GM18499 (cell line): ENCODE measurements around the gene ICAM2.
A peak's percentile ranks its signal among the peaks of the same experiment; 100 is the strongest.

Source experiments
- ATAC-seq: cut with Tn5 transposase; IDR thresholded peaks from one replicate; pipeline ENCODE4 v1.9.1; 2021; ENCODE audit warnings: moderate number of reproducible peaks; ENCODE audit not compliant: insufficient read depth, unreplicated experiment

Gene ICAM2

DNA sequence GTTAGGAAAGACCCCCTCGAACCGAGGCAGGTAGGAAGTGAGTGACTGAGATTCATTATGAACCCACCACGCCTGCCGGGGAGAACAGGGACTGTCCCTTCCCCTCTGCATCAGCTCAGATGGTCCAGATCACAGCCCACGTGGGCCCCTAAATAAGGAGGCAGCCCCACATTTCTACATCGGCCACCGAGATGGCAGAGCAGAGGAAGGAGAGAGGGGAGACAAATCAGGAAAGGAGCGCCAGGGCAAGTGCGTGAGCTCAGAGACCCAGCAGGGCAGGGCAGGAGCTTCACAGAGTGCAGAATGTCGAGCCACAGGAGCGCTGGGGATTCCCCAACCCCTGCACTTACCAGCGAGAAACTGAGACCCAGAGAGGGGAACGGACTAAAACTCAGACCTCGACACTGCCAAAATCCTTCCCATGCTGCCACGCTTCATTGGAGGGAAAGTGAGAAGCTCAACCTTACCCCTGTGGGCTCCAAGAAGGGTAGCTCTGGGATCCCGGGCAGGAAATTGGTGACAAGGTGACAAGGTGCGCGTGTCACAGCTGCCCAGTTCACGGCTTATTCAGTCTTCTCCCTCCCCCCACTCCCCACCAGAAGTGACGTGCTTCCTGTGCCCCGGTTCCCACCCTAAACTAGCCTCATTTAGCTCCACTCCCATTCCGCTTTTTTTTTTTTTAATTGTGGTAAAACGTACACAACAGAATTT, at the start of gene ICAM2:
TSS of gene ICAM2 (minus strand) at position 578 of the 711 bp plus-strand sequence. CDS start 13,942 bp downstream, outside the sequence.
- peak; percentile 44 for ATAC-seq

DNA sequence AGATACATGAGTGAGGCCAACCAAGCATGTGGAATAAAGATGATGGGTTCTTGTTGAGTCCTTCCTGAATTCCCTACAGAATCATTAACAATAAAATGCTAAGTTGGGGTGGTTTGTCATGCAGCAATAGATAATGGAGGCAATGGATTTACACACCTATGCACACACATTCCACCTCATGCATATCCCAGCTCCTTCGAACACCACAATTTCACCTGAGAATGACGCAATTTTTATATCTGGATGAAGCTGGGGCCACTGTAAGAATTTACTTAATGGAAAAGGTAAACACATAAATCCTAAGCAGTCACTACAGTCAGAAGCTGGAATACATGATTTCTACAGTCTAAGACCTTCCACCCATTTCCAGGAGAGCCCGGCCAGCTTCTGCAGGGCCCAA, 49.8 kb upstream of the ICAM2 start:
- ATAC-seq: no peak

DNA sequence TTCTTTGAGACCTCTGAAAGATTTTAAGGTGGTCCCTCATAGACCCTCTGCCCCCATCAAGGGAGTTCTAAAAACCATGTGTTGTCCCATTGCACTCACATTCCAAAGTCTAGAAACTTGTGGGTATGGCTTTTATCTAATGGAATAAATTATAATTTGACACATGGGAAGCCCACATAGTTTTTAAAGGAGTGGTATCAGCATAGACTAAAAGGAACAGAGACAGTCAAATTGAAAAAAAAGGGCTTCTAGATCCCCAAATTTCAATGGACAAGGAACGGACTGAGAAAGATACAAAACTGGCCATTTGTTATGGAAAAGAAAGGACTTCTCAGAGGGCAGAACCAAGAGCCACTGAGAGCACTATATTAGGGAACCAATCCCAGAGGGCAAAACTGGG, 48.7 kb upstream of the ICAM2 start:
- ATAC-seq: no peak

DNA sequence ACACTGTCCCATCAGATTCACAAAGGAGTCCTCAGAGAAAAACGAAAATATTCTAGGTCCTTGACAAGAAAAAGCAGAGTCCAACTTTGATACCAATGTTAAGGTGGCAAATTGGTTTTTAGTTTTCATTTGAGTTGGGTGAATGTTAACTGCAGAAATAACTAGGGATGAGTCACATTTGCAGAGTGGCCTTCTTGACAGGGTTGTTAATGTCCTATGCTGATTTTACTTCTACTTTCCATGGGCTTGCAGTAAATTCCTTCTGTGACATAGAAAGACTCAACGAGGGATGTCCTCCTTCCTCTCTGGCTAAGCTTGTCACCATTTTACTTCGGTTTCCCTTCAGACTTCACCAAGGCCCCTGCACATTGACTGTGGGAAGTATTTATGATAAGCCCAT, 47.2 kb upstream of the ICAM2 start:
- ATAC-seq: no peak

DNA sequence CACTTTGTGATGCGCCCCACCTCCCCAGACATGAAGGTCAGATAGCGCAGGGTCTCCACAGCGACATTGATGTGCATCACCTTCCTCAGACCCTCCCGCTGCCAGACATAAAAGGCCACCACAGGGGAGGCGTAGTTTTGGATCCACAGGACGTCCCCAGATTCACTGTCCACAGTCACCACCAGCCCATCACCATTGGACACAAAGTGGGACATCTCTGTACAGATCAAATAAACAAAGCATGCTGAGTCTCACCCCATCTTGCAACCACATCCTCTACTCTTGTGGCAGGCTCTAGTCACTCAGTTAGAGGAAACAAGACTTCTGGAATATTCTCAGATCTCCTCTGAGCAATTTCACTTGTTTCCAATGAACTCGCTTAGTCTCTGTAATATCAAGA, 46.3 kb upstream of the ICAM2 start:
- ATAC-seq: no peak

DNA sequence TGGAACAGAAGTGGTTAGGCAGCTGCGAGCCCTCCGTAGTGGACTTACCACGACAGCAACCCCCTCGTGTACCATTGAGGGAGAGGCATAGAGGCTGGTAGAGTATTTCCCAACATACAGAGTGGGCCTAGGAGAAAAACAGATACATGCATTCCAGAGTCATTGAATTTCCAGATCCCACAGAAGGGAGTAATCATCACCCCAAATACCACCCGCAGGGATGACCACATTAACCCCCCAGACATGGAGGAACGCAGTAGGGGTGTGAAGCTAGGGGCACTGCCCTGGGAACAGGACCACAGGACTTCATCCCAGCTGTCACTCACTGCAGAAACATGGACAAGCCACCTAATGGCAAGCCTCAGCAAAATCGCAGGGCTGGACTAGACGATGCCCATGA, 44.7 kb upstream of the ICAM2 start:
- no peak for ATAC-seq

DNA sequence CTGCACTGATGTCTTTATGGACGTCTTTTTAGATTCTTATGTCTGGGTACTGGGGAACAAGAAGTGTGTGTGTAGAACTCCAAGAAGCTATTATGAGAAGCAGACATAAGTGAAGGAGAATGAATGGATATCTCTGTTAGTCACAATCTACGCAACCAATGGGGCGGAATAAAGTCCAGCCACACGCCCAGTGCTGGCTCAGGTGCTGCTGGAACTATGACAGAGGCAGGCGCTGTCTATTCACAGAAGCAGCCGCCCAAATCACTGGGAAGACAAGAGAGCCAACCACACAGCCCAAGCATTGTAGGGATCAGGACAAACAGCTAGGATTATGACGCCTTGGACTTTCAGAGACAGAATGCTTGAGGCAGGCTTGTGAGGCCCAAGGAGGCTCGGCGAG, 43.9 kb upstream of the ICAM2 start:
- ATAC-seq: no peak

DNA sequence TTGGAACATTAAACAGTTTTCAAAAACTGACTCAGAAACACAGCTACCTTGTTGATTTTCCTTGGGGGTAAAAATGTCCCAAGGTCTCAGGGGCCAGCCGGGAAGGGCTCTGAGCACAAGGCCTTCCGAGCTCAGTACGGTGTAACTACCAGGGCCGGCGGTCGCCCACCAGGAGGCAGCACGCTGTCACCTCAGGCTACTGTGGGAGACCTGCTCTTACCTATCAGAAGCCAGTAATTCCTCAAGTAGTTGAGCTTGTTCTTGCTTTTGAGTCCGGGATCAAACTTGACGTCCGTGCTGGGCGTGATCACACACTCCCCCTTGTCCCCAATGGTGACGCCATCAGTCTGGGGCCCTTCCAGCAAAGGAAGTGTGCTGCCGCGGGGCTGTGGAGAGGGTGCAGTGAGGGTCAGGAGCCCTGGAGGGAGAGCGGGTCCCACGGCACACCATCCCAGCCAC, 43.4 kb upstream of the ICAM2 start:
- no peak for ATAC-seq

DNA sequence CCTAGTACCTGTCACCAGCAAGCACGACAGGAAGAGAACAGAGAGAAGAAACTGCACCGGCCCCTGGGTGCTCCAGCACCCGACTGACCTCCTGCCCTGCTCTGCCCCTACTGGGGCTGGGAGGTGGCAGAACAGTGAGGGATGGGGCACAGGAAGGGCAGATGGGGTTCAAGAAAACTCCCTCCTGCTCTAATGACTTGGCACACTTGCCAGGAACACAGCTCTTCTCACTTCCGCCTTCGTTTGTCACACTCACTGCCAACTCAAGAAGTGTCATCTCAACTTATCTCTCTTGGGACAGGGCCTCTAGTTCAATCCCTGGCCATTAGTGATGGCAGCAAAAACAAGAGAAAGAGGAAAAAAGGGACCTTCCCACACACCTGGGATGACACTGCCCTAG, 42.7 kb upstream of the ICAM2 start:
- no peak for ATAC-seq

DNA sequence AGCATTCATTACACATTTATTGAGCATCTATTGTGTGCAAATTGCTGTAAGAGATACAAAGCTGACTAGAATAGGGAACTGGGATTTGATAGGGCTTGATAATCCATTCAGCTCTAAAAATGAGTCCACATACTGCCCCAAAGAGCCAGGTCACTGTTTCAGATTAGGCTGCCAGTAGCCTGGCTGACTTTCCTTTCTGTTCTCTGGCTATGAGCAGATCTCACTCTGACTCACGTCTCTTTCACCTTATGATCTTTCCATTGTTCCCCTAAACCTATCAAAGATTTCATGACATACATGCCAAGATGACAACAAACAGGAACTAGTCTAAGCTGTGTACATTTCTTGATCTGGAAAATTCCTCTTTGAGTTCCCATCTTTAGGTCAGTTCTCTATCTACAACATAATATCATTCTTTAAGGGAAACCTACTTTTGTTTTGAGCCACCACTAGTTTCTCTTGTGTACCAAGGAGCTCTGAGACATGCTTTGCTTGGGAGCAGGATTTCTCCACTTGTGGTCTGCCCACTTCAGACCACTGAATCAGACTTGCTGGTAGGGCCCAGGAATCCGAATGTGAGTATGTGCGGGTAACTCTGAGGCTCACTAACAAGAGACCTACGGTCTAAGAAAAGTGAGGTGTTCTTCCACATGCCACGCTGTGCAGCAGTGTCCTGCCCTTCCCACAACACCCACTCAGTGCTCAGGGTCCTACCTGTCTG, 40.9 kb upstream of the ICAM2 start:
- peak; percentile 40 for ATAC-seq

DNA sequence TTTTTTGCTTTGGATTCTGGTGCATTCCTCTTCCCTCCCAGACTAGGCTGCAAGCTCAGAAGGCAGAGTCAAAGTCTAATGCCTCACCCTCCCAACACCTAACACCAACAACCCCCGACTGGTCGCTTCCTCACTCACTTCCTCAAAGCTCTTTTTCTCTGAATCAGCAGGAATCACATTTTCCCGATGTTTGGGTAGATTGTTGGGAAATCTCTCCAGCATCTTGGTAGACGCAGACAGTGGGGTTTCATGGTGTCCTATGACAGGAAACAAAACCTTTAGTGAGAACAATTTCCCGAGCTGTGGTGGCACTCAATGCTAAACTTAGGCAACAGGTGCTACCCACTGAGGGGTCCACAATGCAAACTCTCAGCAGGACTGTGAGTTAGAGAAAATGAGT, 39.9 kb upstream of the ICAM2 start:
- ATAC-seq: no peak

DNA sequence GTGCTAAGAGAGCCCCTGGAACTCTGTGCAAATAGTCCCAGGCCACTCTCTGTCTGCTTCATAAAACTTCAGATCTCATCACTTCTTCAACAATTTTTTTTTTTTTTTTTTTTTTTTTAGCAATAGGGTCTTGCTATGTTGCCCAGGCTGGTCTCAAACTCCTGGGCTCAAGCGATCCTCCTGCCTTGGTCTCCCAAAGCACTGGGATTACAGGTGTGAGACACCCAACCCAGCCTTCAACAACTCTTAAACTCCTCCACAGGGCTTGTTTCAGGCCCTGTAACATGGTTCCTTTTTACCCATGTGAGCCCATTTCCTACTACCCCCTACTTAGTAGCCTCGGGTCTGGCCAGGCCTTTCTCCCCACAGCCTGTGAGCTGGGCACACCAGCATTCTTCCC, 39.3 kb upstream of the ICAM2 start:
- ATAC-seq: no peak

DNA sequence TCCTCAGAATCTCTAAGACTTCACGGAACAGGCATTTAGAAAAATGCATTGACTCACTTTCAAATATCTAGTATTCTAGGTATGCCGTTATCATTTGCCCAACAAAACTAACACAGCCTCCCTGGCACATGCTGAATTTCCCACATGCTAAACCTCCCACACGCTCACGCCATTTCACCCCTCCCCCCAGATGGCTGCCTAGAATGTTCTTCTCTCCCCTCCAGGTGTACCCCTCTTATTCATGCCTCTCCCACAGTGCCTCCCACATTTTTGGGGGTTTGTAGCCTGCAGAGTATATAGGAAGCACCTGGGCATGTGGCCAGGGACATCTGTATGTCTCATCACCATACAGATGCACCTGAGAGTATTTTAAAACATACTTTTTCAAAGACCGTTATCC, 38.2 kb upstream of the ICAM2 start:
- ATAC-seq: no peak

DNA sequence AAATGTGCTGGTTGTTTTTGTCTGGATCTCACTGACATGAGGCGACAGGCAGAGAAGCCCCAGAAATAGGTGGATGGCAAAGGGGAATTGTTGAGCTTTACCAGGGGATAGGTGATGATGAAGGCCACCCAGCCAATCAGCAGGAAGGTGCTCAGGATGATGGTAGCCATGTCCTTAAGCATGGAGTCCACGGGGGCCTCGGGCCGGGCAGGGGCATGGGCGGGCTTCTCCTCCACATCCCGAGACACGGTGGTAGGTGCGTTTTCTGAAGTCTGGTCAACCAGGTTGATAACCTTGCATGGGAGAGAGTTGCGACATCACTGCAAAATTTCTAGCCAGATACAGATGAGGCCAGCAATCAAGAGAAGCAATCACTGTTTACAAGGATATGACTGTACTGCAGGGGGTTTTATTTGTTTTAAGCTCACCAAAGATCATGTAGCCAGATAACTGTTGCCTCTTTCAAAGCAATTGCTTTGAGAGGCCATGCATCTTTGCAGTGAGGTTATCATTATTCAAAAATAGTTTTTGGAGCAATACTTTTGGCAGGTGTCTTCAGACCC, 37.3 kb upstream of the ICAM2 start:
- ATAC-seq: no peak

DNA sequence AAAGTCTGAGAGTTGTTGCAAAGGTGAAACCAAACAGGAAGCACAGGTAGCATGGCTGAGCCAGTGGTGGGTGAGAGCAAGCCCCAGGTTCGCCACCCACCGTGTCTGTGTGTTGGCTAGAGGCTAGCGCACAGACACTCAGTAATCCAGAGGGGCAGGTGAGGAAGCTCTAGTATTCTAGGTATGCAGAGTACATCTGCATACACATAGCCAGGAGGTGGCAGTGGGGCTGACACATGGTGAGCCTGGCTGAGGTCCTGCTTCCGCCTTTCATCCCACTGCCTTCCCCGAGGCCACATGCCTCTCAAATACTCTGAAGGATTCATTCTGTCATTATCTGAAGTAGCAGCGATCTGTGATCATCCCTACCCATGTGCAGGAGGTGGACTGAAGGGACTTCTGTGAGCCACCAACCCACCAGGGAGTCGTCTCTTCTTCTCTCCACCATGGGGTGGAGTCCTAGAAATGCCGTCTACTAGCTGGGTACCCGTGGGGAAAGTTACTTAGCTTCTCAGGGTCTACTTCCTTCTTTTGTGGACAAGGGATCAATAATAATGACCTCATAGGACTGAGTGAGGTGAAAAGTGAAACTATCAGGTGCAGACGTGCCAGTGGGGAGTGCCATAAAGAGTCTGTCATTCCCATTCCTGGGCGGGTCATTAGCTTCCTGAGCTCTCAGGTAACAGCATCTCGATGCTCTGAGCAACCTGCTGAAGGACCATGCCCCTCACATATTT, 36.0 kb upstream of the ICAM2 start:
- peak; percentile 36 for ATAC-seq

DNA sequence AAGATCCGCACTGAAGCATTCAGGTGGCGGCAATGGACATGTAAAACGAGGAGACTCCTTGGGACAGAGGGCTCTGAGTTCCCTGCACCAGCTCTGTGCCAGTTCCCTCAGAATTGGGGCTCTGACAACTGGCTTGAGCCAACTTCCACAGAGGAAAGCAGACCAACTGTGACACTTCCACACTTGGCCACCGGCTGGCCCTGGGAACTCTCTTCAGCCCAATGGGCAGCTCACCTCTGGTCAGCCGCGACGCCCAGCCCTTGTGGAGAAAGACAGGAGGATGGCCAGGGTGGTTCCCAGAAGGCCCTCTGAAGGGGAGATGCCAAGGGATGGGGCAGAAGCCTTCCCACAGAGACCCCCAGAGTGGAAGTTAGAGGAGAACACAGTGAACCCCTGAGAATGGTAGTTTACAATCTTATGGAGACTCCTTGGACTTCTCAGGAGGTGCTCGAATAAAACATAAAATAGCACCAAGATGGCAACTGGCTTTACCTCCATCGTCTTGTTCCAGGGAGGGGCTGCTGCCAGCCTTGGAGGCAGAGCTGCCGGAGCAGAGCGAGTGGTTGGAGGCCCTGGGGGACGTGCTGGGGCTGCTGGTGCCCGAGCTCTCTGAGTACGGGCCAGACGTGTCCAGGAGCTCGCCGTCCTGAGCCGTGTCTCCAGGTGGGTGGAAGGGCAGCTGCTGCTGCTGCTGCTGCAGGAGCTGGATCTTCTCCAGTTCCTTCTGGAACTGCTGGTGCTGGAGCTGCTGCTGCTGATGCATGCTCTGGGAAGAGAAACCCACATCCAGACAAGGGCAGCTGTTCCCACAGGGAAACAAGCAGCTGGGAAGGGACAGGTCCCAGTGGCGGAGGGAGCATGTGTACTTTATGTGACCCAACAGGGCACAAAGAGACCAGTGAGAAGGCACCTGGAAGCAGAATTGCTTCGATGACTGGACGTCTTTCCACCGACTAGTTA, 35.0 kb upstream of the ICAM2 start:
- ATAC-seq: no peak

DNA sequence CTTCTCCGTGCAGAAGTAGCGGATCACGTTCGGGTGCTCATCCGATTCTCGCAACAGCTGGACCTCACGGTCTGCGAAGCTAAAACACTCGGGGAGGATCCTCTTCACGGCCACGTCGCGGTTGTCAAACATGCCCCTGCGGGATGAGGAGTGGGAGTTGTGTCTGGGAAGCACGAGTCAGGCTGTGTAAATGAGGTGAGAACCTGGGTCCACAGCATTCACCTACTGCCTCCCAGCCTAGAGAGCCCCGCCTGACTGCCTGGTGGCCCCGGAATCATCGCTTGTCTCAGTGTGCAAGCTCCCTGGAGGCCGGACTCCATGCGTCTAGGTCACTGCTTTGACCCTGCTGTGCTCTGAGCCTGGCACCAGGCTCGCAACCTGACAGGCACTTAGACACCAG, 33.9 kb upstream of the ICAM2 start:
- no peak for ATAC-seq

DNA sequence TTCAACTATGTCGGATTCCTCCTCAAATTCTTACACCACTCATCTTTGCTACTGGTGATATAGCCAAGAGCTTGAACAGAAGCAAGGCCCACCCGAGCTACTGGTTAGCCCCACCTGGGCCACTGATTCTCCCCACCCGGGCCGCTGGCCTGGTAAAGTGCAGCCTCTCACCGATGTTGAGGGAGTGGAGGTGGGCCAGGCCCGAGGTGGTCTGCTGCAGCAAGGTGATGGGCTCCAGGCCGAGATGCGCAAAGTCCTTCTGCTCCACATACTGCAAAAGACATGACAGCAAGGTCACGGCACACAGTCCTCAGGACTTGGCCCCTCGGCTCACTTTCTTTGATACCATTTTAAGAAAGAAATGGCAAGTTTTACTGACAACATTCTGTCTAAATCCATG, 32.7 kb upstream of the ICAM2 start:
- no peak for ATAC-seq

DNA sequence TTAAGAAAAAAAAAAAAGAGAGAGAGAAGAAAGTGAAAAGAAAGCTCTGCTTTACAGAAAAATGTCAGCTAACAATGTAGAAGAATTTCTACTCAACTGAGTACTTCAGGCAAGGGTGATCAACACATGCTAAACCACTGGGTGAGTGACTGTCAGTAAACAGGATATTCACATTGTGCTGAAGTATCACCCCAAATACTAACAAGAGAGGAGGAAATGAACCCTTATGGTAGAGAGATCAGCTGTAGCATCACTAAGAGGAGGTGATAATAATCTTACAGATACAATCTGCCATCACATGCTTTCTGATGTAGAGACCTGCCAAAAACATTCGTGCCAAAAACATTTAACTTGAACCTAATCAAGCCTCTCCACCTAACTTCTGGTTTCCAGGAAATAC, 30.7 kb upstream of the ICAM2 start:
- no peak for ATAC-seq

DNA sequence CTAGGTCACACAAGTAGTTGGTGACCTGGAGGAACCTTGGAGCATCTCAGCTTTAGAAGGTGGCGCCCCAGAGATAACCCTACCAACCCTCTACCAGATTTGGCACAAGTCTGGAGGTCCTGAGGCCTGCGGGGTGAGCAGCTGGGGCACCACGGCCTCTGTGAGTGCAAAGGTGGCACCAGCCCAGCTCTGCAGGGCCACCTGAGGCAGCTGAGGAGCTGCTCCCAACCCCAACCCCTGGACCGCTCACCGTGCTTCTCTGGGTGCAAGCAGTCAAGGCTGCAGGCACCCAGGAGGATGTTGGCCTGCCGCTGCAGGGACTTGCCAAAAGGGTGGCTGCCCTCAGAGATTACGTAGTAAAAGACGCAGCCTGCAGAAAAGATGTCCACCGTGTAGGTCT, 28.4 kb upstream of the ICAM2 start:
- ATAC-seq: no peak
